HepG2 (cell line): ENCODE results near the gene ATP9A. TPM values are rescaled to one million over a fixed set of nuclear protein-coding genes. Genes with fewer than 3 reads are reported as not detected.

Source experiments
- AGO1 ChIP-seq: fragments of 200-400 bp; formaldehyde crosslinking; IDR thresholded peaks from 2 replicates; pipeline ENCODE4 v1.6.1; 2017; ENCODE audit warnings: mild to moderate bottlenecking, low read depth, low read length, moderate library complexity; ENCODE audit not compliant: poor library complexity, severe bottlenecking
- ARNTL ChIP-seq: sonication (generic); formaldehyde crosslinking; IDR thresholded peaks from 2 replicates; pipeline ENCODE4 v1.4.0; 2020; ENCODE audit warnings: mild to moderate bottlenecking, missing genetic modification reagents
- ELF1 ChIP-seq: sonication (generic); formaldehyde crosslinking; IDR thresholded peaks from 2 replicates; pipeline ENCODE4 v1.4.0; 2020; ENCODE audit warnings: missing genetic modification reagents
- ETV6 ChIP-seq: sonication (generic); formaldehyde crosslinking; conservative IDR thresholded peaks from 2 replicates; pipeline ENCODE4 v1.4.0; 2020; ENCODE audit warnings: missing genetic modification reagents
- GZF1 ChIP-seq: sonication (generic); formaldehyde crosslinking; IDR thresholded peaks from 2 replicates; pipeline ENCODE4 v1.5.1; 2020; ENCODE audit warnings: mild to moderate bottlenecking, missing genetic modification reagents
- KLF16 ChIP-seq, 2 experiments: sonication (generic) in 1 of 2; formaldehyde crosslinking in 1 of 2; IDR thresholded peaks; 2 replicates each; pipeline versions ENCODE4 v1.6.1 to v1.8.0; 2016 to 2023; ENCODE audit warnings: missing genetic modification reagents in 2 of 2, missing compliant biosample characterization in 1 of 2
- NONO ChIP-seq, 2 experiments: fragments of 450-650 bp in 1 of 2; sonication (generic) in 1 of 2; formaldehyde crosslinking in 1 of 2; IDR thresholded peaks in 1 of 2; conservative IDR thresholded peaks in 1 of 2; 2 replicates each; pipeline versions ENCODE4 v1.6.1 to v1.8.0; 2017 to 2022; ENCODE audit warnings: mild to moderate bottlenecking in 1 of 2, missing genetic modification reagents in 1 of 2, moderate library complexity in 1 of 2
- PBX2 ChIP-seq: IDR thresholded peaks from 2 replicates; pipeline ENCODE4 v1.6.1; 2016; ENCODE audit warnings: control low read depth
- PHF5A ChIP-seq: IDR thresholded peaks from one replicate; pipeline ENCODE4 v1.6.1; 2018; ENCODE audit warnings: low read depth, missing genetic modification reagents; ENCODE audit not compliant: unreplicated experiment
- PRDM10 ChIP-seq: sonication (generic); formaldehyde crosslinking; IDR thresholded peaks from 2 replicates; pipeline ENCODE4 v1.4.0; 2020; ENCODE audit warnings: low read depth, missing genetic modification reagents
- REXO4 ChIP-seq: sonication (generic); formaldehyde crosslinking; IDR thresholded peaks from 2 replicates; pipeline ENCODE4 v1.8.0; 2022; ENCODE audit warnings: missing genetic modification reagents, mild to moderate bottlenecking, borderline replicate concordance
- SALL2 ChIP-seq: sonication (generic); formaldehyde crosslinking; IDR thresholded peaks from 2 replicates; pipeline ENCODE4 v1.8.1; 2023; ENCODE audit warnings: mild to moderate bottlenecking, missing genetic modification reagents, inconsistent platforms
- TSC22D2 ChIP-seq: sonication (generic); formaldehyde crosslinking; IDR thresholded peaks from 2 replicates; pipeline ENCODE4 v1.5.1; 2020; ENCODE audit warnings: missing genetic modification reagents, mild to moderate bottlenecking, borderline replicate concordance
- YEATS2 ChIP-seq: sonication (generic); formaldehyde crosslinking; IDR thresholded peaks from 2 replicates; pipeline ENCODE4 v1.4.0; 2020; ENCODE audit warnings: missing genetic modification reagents, borderline replicate concordance
- ZBTB38 ChIP-seq: sonication (generic); formaldehyde crosslinking; IDR thresholded peaks from 2 replicates; pipeline ENCODE4 v1.5.1; 2020; ENCODE audit warnings: mild to moderate bottlenecking, missing genetic modification reagents
- ZMYM4 ChIP-seq: sonication (generic); formaldehyde crosslinking; IDR thresholded peaks from 2 replicates; pipeline ENCODE4 v1.8.1; 2023; ENCODE audit warnings: mild to moderate bottlenecking, missing genetic modification reagents
- ZNF232 ChIP-seq: sonication (generic); formaldehyde crosslinking; IDR thresholded peaks from 2 replicates; pipeline ENCODE4 v1.4.0; 2020; ENCODE audit warnings: missing genetic modification reagents, borderline replicate concordance
- ZNF501 ChIP-seq: sonication (generic); formaldehyde crosslinking; IDR thresholded peaks from 2 replicates; pipeline ENCODE4 v1.5.1; 2020; ENCODE audit warnings: mild to moderate bottlenecking, moderate library complexity, missing genetic modification reagents
- ZNF713 ChIP-seq: sonication (generic); formaldehyde crosslinking; IDR thresholded peaks from 2 replicates; pipeline ENCODE4 v1.4.0; 2020; ENCODE audit warnings: mild to moderate bottlenecking, missing genetic modification reagents
- ZNF781 ChIP-seq: sonication (generic); formaldehyde crosslinking; IDR thresholded peaks from 2 replicates; pipeline ENCODE4 v1.5.1; 2020; ENCODE audit warnings: borderline replicate concordance, mild to moderate bottlenecking, missing genetic modification reagents; ENCODE audit errors: not compliant biosample characterization
- ZNF883 ChIP-seq: sonication (generic); formaldehyde crosslinking; IDR thresholded peaks from 2 replicates; pipeline ENCODE4 v1.5.1; 2020; ENCODE audit warnings: mild to moderate bottlenecking, missing genetic modification reagents; ENCODE audit errors: not compliant biosample characterization
- ZSCAN12 ChIP-seq: sonication (generic); formaldehyde crosslinking; IDR thresholded peaks from 2 replicates; pipeline ENCODE4 v1.9.0; 2021; ENCODE audit warnings: mild to moderate bottlenecking, missing genetic modification reagents
- polyA plus RNA-seq, 8 experiments: library from polyadenylated mRNA; depleted of rRNA in 3 of 8; stranded (reverse) in 7 of 8; unstranded in 1 of 8; fragments of >200 nt; fragmentation: Illumina TruSeq in 4 of 8; extraction: Trizol in 4 of 8; gene quantifications; 2 replicates each; pipeline versions ENCODE4 v1.2.1 to v1.2.3, GENCODE V29; 2011 to 2016; ENCODE audit warnings: low read depth in 4 of 8, missing spikeins in 1 of 8, mixed read lengths in 1 of 8; ENCODE audit not compliant: insufficient read depth in 1 of 8
- total RNA-seq, 5 experiments: library from RNA; depleted of rRNA; stranded (reverse); fragments of >200 nt; fragmentation: Illumina TruSeq; extraction: Trizol; gene quantifications; 2 replicates each; pipeline ENCODE4 v1.2.3, GENCODE V29; 2016; ENCODE audit warnings: low read depth in 1 of 5
- TF ChIP-seq, protein P1 (sequence below): sonication (generic); formaldehyde crosslinking; conservative IDR thresholded peaks from 2 replicates; pipeline ENCODE4 v1.8.0; 2022; ENCODE audit warnings: low read depth, missing genetic modification reagents
- TF ChIP-seq, protein P2 (sequence below): sonication (generic); formaldehyde crosslinking; IDR thresholded peaks from 2 replicates; pipeline ENCODE4 v1.8.0; 2022; ENCODE audit warnings: missing genetic modification reagents, mild to moderate bottlenecking, borderline replicate concordance

ATP9A gene
- total and polyA plus RNA-seq, 2 of the 13 experiments (the other 11 are each of a cell fraction or from before 2014, with no cell fraction given) = 11.8 to 18.5 TPM

DNA sequence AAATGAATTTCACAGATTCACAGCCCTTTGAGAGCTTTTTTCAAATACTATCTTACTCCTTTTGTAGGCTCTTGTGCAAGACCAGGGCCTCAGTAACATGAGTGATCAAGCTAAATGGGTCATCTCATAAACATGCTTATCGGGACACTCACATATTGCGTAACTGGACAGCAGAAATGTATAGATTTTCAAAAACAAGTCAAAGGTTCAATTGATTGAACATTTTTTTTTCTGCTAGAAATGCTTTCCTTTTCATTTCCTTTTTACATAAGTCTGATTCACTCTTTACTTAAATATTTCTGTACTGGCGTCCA, 42.8 kb upstream of the ATP9A start (continued):
- TF ChIP-seq, protein P1, sequence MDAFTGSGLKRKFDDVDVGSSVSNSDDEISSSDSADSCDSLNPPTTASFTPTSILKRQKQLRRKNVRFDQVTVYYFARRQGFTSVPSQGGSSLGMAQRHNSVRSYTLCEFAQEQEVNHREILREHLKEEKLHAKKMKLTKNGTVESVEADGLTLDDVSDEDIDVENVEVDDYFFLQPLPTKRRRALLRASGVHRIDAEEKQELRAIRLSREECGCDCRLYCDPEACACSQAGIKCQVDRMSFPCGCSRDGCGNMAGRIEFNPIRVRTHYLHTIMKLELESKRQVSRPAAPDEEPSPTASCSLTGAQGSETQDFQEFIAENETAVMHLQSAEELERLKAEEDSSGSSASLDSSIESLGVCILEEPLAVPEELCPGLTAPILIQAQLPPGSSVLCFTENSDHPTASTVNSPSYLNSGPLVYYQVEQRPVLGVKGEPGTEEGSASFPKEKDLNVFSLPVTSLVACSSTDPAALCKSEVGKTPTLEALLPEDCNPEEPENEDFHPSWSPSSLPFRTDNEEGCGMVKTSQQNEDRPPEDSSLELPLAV (CRISPR knock-in tag) = no peak
- TF ChIP-seq TSC22D2 (CRISPR knock-in tag) (no peak), NONO (IDR thresholded peaks at IDR 0.05) (no peak), NONO (CRISPR knock-in tag; conservative IDR thresholded peaks at IDR 0.05) (no peak), KLF16 (CRISPR knock-in tag; IDR thresholded peaks at IDR 0.05) (peak in 1 of 2 experiments; percentile 92; a peak in 1 of 4 replicates), REXO4 (no peak), GZF1 (CRISPR knock-in tag) (no peak), ELF1 (CRISPR knock-in tag) (no peak), ZNF713 (CRISPR knock-in tag) (no peak), ZNF232 (CRISPR knock-in tag) (0 out of 2 replicates have a peak, but pooled peaks have one; percentile 26), PRDM10 (CRISPR knock-in tag) (no peak), PHF5A (CRISPR knock-in tag) (peak; percentile 73), YEATS2 (CRISPR knock-in tag) (0 out of 2 replicates have a peak, but pooled peaks have one; percentile 30), ZNF781 (CRISPR knock-in tag) (no peak), ZMYM4 (CRISPR knock-in tag) (peak; percentile 79), ZBTB38 (CRISPR knock-in tag) (no peak), ZSCAN12 (CRISPR knock-in tag) (no peak), ETV6 (CRISPR knock-in tag) (no peak), ZNF883 (no peak), ARNTL (CRISPR knock-in tag) (0 out of 2 replicates have a peak, but pooled peaks have one; percentile 29), PBX2 (CRISPR knock-in tag) (no peak; the same call in 1 of the 2 replicates), AGO1 (no peak), ZNF501 (CRISPR knock-in tag) (no peak), SALL2 (CRISPR knock-in tag) (no peak)
- TF ChIP-seq, protein P2, sequence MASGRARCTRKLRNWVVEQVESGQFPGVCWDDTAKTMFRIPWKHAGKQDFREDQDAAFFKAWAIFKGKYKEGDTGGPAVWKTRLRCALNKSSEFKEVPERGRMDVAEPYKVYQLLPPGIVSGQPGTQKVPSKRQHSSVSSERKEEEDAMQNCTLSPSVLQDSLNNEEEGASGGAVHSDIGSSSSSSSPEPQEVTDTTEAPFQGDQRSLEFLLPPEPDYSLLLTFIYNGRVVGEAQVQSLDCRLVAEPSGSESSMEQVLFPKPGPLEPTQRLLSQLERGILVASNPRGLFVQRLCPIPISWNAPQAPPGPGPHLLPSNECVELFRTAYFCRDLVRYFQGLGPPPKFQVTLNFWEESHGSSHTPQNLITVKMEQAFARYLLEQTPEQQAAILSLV = no peak
